ENCODE results near the gene SDCCAG8. TPM values are rescaled to one million over a fixed set of nuclear protein-coding genes. Genes with fewer than 3 reads are reported as not detected.

Gene SDCCAG8
- polyA plus RNA-seq, 3 donors: 15.6 to 23.4 (median 16.7) TPM

GRCh38 chr1:243482141-243483022 lies 226.5 kb downstream of the SDCCAG8 start:
- 24 to 47% (median 31%) methylated on average over 25 of the region's 25 CpGs for WGBS, 3 donors
- H3K27ac ChIP-seq (ENCODE audit: low read depth, low read length): no peak overlapping the region

GRCh38 chr1:243483071-243483771 lies 227.4 kb downstream of the SDCCAG8 start:
- H3K27ac ChIP-seq (ENCODE audit: low read depth, low read length): no peak overlapping the region
- WGBS, 3 donors: 13 to 27% (median 20%) methylated on average over 54 to 60 of the region's 60 CpGs

GRCh38 chr1:243483952-243484351 lies 228.1 kb downstream of the SDCCAG8 start:
- no peak overlapping the region for H3K27ac ChIP-seq (ENCODE audit: low read depth, low read length)
- 95 to 98% (median 96%) methylated on average over 16 of the region's 16 CpGs for WGBS, 3 donors

- H3K27ac ChIP-seq (ENCODE audit: low read depth, low read length): no peak overlapping the region
- WGBS, 3 donors: 93 to 97% (median 96%) methylated on average over 15 of the region's 15 CpGs
Measured at GRCh38 chr1:243487036-243487648, 231.3 kb downstream of the SDCCAG8 start.

- no peak overlapping the region for H3K27ac ChIP-seq (ENCODE audit: low read depth, low read length)
- WGBS, 3 donors: 86 to 90% (median 86%) methylated on average over 39 to 40 of the region's 40 CpGs
Measured at GRCh38 chr1:243487649-243488227, 231.9 kb downstream of the SDCCAG8 start.

GRCh38 chr1:243488459-243489157 lies 232.8 kb downstream of the SDCCAG8 start:
- 89 to 93% (median 93%) methylated on average over 20 of the region's 20 CpGs for WGBS, 3 donors
- no peak overlapping the region for H3K27ac ChIP-seq (ENCODE audit: low read depth, low read length)

GRCh38 chr1:243489158-243489527 lies 233.3 kb downstream of the SDCCAG8 start:
- H3K27ac ChIP-seq (ENCODE audit: low read depth, low read length): no peak overlapping the region
- 92 to 98% (median 95%) methylated on average over 24 of the region's 24 CpGs for WGBS, 3 donors

GRCh38 chr1:243489681-243490546 lies 234.1 kb downstream of the SDCCAG8 start:
- WGBS, 3 donors: 85 to 89% (median 87%) methylated on average over 21 of the region's 21 CpGs
- no peak overlapping the region for H3K27ac ChIP-seq (ENCODE audit: low read depth, low read length)

GRCh38 chr1:243490748-243491686 lies 235.2 kb downstream of the SDCCAG8 start:
- no peak overlapping the region for H3K27ac ChIP-seq (ENCODE audit: low read depth, low read length)
- 69 to 90% (median 71%) methylated on average over 8 of the region's 8 CpGs for WGBS, 3 donors

GRCh38 chr1:243493156-243494129 lies 237.6 kb downstream of the SDCCAG8 start:
- WGBS, 3 donors: 80 to 87% (median 83%) methylated on average over 14 of the region's 14 CpGs
- no peak overlapping the region for H3K27ac ChIP-seq (ENCODE audit: low read depth, low read length)

GRCh38 chr1:243494741-243495431 lies 239.0 kb downstream of the SDCCAG8 start:
- H3K27ac ChIP-seq (ENCODE audit: low read depth, low read length): no peak overlapping the region
- 89 to 93% (median 89%) methylated on average over 15 of the region's 15 CpGs for WGBS, 3 donors

- 74 to 89% (median 77%) methylated on average over 24 of the region's 24 CpGs for WGBS, 3 donors
- no peak overlapping the region for H3K27ac ChIP-seq (ENCODE audit: low read depth, low read length)
Measured at GRCh38 chr1:243495442-243496186, 239.8 kb downstream of the SDCCAG8 start.

- 55 to 78% (median 68%) methylated on average over 19 of the region's 19 CpGs for WGBS, 3 donors
- H3K27ac ChIP-seq (ENCODE audit: low read depth, low read length): no peak overlapping the region
Measured at GRCh38 chr1:243496187-243496646, 240.4 kb downstream of the SDCCAG8 start.

- 93 to 96% (median 95%) methylated on average over 11 of the region's 11 CpGs for WGBS, 3 donors
- no peak overlapping the region for H3K27ac ChIP-seq (ENCODE audit: low read depth, low read length)
Measured at GRCh38 chr1:243496806-243497205, 241.0 kb downstream of the SDCCAG8 start.
